ENCODE measurements around the gene TBC1D22A.

Gene TBC1D22A

DNA sequence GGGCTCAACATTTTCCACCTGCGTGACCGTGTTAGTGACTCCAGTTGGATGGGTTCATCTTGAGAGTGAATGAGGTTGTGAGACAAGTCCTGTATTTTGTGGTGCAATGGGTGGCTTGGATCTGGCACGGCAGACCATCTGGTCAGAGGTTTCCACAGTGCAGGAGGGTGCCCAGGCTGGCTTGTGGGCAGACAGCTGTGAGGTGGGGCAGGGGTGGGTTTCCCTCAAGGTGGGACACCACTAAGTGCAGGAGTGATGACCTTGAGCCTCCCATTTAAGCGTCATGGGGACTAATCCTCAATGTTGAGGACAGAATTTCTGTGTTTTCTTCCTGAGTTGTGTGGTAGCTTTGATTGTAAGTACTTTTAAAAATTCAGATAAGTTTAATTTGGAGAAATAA is 220.6 kb downstream of the TBC1D22A start:
- no peak for DNase-seq (ENCODE audit: low read depth in 1 of 2, low spot score in 1 of 2)

DNA sequence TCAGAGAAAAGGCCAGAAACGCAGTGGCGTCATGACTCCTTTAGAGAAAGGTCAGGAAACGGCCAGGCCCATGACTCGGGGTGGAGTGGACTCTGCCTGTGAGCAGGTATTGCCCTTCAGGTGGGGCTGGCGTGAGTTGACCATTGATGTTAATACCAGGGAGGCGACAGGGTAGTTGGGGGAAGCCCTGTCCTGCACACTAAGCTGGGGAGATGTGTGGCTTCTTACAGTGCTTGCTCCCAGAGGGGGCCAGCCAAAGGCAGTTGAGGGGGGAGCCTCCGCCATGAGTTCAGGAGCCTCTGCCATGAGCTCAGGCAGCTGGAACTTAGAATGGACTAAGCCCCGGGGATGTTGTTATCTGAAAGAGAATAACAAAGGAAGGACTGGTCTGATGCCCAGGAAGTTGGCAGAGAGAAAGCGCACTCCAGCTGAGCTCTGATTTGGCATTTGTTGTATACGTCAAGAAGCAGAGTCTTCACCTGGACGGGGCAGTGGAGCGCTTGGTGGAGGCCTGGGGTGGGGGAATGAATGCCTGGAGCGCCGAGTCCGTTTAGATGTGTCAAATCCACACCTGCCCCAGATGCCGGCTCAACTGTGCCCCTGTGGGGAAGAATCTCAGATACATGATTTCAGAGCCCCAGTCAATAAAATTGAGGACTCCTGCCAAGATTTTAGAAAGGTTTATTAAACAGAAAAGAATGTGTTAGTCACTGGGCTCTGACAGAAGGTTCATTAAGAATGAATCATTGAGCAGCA is 222.5 kb downstream of the TBC1D22A start:
- no peak for DNase-seq (ENCODE audit: low read depth in 1 of 2, low spot score in 1 of 2)

DNA sequence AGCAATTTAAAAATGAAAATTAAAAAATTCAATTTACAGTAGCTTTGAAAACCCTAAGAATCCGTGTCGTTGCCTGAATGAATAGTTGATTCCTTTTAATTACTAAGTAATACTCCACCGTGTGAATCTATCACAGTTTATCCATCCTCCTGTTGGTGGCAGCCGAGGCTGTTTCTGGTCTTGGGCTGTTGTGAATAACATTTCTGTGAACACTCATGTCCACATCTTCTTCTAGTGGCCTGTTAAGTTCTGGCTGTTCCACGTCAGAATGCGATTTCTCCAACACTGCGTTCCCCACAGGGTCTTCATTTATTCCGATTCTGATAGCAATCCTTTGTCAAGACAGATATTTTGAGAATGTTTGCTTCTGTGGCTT is 223.0 kb downstream of the TBC1D22A start:
- DNase-seq (ENCODE audit: low read depth in 1 of 2, low spot score in 1 of 2) = no peak

DNA sequence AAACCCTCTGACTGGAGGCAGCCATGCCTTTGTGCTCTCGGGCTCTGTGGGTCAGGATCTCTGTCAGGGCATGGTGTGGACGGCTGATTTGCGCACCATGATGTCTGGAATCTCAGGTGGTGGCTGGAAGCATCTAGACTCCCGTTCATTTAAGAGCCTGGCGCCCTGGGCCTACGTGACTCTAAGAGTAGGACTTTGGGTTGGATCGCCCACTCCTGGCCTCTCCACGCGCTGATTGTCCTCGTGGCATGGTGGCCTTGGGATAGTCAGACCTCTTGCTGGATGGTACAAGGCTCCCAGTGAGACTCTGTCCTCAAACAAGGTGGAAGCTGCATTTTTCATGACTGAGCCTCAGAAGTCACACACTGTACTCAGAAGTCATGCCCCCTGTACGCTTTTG is 224.3 kb downstream of the TBC1D22A start:
- no peak for DNase-seq (ENCODE audit: low read depth in 1 of 2, low spot score in 1 of 2)

DNA sequence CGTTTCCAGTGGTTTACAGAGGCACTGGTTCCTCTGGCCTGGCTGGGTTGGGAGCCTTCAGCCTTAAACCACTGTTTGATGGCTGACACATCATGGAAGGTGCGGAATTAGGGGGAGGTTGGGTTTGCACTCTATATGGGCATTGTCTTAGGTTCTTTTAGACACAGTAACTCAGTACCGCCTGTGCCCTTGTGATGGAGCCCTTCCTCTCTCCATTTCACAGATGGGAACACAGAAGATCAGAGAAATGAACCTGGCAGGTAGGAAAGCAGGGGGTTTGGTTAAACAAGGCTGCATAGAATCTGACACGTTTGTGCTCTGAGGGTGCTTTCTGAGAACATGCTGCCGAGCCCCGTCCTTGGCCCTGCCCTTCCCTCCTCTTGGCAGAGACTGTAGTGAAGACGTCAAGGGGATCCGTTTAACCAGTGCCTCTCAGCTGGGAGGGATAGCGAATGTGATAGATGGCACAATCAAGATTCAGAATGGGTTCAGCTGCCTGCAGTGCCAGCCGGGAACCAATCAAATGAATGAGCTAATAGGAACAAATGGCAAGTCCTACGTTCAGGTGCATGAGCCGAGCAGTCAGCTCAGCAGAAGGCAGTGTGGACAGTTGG is 228.6 kb downstream of the TBC1D22A start:
- no peak for DNase-seq (ENCODE audit: low read depth in 1 of 2, low spot score in 1 of 2)

DNA sequence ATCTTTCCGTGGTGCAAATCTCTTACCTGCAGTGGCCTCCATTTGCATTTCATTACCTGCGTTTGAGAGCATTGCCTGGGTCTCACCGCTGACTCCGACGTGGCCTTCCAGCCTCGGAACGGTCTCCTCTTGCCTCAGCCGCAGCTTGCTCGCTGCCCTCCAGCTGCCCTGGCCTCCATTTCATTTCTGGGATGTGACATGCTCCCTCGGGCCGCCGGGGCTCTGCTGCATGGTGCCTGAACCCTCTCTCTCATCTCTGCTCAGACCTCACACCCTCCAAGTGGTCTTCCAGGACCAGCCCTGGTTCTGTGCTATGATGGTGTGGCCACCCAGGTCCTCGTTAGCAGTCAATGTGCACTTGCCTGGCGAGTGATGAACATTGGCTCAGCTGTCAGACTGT is 229.2 kb downstream of the TBC1D22A start:
- DNase-seq (ENCODE audit: low read depth in 1 of 2, low spot score in 1 of 2) = no peak

DNA sequence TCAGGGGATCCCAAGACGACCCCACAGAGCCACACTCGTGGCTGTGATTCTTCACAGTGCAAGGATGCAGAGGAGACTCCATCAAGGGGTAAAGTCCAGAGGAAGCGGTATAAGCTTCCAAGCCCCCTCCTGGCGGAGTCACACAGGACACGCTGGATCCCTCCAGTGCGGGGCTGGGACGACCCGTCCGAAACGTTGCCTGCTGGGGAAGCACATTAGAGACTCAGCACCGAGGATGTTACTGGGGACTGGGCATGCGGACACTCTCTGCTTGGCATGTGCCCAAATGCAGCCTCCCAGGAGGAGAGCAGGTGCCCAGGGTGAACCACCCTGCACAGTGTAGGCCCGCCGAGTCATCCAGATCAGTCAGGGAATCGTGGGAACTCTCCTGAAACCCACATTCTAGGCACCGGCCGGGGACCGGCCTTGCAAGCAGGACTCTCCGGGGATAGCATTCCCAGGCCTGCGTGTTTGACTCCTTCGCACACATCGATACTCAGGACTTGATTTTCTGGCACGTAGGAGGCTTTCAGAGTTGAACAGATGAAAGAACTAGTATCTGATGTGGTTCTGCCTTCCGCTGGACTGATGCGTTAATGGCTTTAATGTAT is 229.8 kb downstream of the TBC1D22A start:
- no peak for DNase-seq (ENCODE audit: low read depth in 1 of 2, low spot score in 1 of 2)

DNA sequence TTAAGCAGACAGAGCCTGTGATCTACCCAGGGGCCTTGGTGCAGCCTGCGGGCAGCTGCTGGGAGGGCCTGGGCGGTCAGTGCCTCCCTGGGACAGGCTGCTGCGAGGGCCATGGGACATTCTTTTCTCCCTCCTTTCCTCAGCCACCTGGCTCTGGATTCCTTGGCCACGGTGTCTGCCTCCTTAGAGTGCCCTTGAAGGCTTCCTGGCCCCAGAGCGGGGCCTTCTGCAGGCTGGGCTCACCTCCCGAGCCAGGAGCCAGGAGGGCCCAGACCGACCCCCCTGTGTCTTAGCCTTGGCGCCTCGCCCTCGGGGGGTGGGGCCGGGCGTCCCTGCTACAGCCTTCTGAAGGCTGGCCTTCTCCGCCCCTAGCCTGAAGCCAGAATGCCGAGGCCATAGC is 231.2 kb downstream of the TBC1D22A start:
- no peak for DNase-seq (ENCODE audit: low read depth in 1 of 2, low spot score in 1 of 2)

DNA sequence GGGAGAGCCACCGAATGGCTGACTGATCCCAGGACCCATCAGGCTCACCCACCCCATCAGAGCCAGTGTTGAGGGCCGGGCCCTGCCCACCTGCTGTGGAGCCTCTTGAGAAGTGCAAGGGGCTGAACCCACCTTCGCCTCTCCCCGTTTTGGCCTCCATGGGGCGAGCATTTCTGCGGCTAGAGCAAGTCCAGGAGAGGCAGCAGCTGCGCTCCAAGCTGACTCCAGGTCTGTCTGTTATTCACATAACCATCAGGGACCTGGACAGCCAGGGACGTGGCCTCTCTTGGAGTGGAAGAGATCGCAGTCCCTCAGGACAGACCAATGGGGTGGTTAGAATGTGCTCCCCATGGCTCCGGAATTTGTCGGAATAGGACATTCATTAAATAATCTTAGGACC is 231.8 kb downstream of the TBC1D22A start:
- no peak for DNase-seq (ENCODE audit: low read depth in 1 of 2, low spot score in 1 of 2)

DNA sequence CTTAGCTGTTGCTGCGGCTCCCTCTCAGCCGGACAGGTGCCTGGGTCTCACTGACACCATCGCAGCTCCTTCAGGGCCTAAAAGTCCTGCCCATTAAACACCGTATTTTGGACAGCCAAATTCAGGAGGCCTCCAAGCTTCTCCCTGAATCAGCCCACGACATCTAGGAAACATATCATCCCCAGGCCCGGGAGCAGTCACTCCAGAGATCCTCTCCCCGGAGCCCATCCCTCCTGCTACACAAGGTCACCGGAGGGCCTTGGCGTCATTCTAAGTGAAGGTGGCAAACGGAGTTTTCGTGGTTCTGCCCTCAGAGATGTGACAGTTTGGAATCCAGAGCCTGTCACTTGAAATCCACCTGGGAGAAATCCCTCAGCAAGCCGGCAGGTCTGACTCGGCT is 232.5 kb downstream of the TBC1D22A start:
- no peak for DNase-seq (ENCODE audit: low read depth in 1 of 2, low spot score in 1 of 2)

DNA sequence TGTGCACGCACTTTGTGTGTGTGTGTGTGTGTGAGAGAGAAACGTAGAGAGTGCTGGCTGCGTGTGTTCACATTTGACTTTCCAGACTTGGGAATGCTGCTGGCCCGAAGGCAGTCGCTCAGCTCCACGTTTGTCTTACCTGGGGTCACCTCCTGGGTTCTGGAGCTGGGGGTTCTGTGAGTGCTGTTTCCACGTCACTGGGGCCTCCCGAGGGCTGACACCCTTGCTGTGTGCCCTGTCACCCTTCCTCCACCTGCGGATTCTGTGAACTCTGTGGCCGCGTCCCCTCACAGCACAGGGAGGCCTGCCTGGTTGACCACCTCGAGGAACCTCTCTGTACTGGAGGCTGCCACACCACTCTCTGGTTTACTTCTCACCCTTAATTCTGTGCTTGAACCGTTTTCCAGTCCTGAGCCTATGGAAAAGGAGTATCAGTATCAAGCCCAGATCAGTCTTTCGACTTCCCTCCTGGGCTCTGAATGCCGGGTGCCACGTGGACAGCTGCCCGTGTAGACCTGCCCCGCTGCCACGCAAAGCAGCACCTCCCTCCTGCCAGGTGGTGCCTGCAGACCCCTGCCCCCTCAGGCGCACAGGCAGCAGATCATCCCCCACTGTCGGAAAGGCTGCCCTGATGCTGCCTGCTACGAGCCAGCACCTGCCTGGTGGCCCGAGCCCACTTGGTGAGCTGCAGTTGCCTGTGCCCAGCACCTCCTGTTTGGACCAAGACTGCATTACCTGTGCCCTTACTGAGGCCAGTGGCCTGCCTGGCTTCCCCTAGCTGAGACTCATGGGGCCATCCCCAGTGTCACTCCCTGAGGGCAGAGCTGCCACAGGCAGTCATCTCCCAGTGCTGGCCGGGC is 233.3 kb downstream of the TBC1D22A start:
- DNase-seq (ENCODE audit: low read depth in 1 of 2, low spot score in 1 of 2) = no peak

DNA sequence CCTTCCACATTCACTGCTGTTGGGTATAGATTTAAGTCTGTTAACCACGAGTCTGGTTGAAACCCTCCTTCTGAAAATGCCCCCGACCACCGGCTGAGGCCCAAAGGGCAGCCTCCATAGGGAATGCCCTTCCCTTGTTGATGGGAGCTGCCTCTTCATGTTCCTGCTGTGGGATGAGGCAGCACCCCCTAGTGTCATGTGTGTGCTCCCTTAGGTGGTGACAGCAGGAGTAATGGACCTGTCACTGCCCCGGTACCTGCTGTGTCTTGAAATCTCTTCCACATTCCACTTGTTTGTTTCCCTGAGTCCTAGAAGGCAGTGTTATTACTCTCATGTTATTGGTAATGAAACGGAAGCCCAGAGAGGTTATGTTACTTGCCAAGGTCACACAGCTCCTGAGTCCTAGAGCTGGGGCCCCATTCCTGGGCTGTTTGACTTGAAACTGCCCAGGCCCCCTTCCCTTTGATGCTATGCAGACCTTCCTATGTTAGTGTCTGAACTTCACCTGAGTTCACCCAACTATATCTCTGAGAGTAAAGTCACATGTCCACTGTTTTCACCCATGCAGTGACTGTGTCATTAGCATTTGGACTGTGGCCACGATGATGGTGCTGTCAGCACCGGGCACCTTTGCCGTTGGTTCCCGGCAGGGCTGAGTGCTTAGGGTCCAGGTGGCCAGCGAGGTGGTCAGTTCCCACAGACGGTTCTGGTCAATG is 234.3 kb downstream of the TBC1D22A start:
- no peak for DNase-seq (ENCODE audit: low read depth in 1 of 2, low spot score in 1 of 2)

DNA sequence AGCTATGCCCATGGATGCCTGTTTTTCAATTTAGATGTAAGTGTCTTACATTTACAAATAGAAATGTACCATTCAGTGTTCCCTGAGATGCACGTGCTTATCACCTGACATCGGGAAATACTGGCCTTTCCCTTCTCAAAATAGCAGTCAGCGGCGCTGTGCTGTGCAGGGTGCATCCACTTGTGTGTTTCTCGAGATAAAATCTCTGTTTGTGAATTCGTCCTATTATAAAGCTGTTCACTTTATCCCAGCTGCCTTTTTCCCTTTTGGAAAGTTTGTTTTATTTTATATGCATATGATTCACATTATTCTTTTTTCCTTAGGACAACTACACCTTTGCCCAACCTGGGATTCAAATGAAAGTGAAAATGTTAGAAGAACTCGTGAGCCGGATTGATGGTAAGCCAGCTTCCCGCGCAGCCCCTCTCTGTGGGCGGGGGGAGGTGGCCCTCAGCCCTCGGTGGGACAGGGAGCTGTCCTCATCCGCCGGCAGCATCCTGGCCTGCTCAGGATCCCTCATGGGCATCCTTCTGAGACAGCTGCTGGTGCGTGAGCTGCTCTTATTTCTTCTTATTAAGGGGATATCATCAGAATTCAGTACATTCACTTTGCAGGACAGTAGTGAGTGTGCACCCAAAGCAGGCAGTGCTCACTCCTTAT is 235.0 kb downstream of the TBC1D22A start:
- DNase-seq (ENCODE audit: low read depth in 1 of 2, low spot score in 1 of 2) = no peak

DNA sequence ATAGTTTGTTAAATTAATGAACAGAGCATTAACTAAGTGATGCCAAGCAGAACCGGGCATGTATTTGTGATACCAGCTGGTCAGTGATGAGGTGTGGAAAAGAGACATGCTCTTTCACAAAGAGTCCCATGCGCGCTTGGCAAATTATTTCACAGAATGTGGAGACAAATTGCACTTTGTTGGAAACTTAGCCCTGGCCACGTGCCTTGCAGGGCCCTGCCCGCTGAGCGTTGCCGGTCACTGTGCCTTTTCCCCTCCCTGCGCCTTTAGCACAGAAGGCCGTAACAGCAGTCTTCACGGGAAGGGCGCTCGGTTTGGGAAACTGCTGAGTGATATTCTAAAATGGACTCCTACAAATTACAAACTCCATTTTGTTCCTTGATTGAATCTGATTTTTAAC is 235.9 kb downstream of the TBC1D22A start:
- no peak for DNase-seq (ENCODE audit: low read depth in 1 of 2, low spot score in 1 of 2)

DNA sequence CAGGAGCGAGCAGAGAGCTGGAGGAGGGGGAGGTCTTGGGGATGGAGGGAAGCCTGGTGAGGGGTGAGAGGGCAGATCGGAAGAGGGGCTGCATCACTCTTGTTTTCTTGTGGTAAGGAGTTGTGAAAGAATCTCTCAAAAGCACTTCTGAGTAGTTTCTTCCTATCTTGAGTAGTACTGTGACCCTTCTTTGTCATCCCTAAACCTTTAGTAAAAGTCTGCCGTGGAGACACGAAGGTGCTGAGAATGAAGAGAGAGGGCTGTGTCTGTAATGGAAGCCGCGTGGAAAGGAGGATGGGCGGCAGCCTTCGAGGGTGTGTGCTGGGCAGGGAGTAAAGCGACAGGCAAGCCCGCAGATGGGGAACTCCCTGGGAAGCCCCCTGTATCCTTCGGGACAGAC is 237.8 kb downstream of the TBC1D22A start:
- no peak for DNase-seq (ENCODE audit: low read depth in 1 of 2, low spot score in 1 of 2)

DNA sequence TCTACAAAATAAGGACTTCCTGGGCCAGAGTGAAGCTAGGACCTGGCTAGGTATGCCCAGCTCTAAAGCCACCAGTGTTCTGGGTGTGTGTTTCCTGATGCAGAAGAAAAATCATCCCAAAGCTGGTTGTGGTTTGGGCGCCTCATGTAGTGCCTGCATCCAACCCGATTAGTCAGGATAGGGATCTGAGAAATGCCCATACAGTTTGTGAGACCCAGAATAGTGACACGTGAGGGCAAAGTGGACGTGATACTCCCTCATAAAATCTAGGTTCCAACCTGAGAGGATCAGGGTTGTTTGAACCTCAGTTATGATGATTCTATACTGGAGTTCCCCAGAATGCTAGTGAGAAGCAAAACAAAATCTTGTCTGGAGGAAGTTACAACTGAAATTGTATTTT is 238.4 kb downstream of the TBC1D22A start:
- no peak for DNase-seq (ENCODE audit: low read depth in 1 of 2, low spot score in 1 of 2)

DNA sequence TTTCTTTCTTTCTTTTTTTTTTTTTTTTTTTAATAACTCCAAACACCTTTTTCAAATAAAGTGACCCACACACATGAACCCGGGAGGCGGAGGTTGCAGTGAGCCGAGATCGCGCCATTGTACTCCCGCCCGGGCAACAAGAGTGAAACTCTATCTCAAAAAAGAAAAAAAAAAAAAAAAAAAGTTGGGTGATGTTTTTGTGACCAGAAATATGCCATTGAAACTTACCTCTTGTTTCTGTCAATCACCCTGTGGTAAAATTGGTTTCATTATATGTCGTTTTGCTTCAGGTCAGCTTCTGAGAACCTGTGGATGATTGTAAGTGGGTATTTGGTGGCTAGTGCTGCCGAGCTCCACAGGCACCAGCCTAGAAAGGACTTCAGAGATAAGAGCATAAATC is 238.8 kb downstream of the TBC1D22A start:
- no peak for DNase-seq (ENCODE audit: low read depth in 1 of 2, low spot score in 1 of 2)

DNA sequence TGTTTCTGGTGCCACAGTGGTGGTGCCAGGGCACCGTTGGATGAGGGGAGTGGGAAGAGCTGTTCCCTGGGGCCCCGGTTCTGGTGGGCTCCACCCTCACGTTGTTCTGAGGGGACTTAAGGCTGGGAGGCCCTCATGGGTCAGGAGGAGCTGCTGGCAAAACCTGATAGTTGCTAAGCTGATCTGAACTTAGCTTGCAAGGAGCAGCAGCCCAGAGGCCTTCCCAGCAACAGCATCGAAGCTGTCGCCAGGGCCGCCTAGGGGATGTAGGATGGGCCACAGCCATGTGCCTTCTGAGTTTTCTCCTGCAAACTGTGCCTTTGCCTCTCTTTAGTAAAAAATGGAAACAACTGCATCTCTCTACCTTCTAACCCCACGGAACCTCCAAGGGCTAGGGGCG is 240.2 kb downstream of the TBC1D22A start:
- no peak for DNase-seq (ENCODE audit: low read depth in 1 of 2, low spot score in 1 of 2)

DNA sequence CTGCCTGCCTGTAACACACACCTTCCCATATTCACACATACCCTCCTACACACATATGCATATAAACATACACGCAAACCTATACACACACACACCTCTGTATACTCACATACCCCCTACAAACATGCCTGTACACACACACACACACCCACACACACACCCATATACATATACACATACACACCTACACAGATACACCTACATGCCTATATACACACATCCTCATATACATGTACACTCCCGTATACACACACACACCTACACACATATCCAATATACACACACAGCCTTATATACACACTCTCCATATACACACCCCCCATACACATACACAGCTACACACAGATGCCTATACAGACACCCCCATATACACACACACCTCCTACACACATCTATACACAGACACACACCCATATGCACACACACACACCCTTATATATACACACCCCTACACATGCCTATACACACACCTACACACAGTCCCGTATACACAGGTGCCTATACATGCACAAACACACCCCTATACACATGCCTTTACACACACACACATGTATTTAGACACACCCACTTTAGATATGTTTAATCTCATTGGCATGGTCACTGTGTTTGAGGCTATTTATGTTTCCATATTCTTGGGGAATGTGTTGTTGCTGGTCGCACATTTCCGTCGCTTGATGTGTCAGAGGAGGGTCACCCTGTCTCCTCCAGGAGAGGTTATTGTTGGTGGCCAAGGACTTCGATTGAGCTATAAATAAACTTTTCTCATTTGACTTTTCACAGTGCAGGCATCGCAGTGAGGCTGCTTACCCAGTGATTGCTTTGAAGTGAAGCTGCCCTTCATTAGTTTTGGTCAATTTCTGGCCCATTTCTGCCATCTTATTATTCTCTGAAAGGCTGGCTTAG is 243.3 kb downstream of the TBC1D22A start:
- DNase-seq (ENCODE audit: low read depth in 1 of 2, low spot score in 1 of 2) = no peak

DNA sequence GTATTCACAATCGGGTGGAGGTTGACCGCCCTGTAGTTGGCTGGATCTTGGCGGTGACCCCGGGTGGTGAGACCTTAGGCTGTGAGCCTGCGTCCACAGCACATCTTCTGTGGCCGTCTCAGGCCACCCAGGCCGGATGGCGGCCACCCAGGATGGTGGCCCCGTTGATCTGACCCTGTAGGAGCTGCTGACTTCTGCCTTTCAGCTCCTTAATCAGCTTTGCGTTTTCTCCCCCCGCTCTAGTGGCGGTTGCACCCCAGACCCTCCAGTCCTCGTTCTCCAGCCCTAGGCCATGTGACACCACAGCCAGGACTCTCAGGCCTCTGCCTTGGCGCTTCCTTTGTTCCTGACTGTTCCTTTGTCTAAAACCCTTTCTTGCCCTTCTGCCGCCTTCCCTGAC is 244.0 kb downstream of the TBC1D22A start:
- no peak for DNase-seq (ENCODE audit: low read depth in 1 of 2, low spot score in 1 of 2)
